ENCODE data around the gene ERFL. TPM values are rescaled to one million over a fixed set of nuclear protein-coding genes. Genes with fewer than 3 reads are reported as not detected.
"Not testable (repeated sequence)": the region's sequence is repeated elsewhere in the genome, so short reads cannot be mapped to it uniquely, and the experiment has no call there.

Gene ERFL
- polyA plus RNA-seq, 1 experiment = 0.04 TPM

DNA sequence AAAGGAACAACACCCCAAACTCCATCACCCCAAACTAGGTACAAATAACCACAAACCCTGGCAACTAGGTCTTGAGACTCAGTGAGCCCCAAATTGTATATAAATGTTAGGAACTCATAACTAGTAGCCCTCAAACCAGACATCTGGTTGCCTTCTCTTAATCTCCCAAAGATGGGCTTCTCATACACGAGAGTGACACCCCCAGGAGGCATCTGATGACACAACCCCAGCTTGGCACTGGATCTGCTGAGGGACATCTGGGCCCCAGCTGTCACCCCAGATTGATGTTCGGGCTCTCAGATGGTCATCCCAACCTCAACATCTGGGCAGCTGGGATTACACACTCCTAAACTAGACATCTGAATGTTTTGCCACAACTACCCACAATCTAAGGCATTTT lies 16.1 kb upstream of the ERFL start:
- DNase-seq (ENCODE audit: low read depth) = no peak
- TF ChIP-seq, protein P1, sequence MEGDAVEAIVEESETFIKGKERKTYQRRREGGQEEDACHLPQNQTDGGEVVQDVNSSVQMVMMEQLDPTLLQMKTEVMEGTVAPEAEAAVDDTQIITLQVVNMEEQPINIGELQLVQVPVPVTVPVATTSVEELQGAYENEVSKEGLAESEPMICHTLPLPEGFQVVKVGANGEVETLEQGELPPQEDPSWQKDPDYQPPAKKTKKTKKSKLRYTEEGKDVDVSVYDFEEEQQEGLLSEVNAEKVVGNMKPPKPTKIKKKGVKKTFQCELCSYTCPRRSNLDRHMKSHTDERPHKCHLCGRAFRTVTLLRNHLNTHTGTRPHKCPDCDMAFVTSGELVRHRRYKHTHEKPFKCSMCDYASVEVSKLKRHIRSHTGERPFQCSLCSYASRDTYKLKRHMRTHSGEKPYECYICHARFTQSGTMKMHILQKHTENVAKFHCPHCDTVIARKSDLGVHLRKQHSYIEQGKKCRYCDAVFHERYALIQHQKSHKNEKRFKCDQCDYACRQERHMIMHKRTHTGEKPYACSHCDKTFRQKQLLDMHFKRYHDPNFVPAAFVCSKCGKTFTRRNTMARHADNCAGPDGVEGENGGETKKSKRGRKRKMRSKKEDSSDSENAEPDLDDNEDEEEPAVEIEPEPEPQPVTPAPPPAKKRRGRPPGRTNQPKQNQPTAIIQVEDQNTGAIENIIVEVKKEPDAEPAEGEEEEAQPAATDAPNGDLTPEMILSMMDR (IDR thresholded peaks at IDR 0.05; ENCODE audit: insufficient read depth, low read depth, low read length) = no peak
- ChIA-PET POLR2A (no interaction called here), CTCF (interaction anchor here (1.3 to 1.6 kb wide), 2 partner anchors 8 to 14 kb away, joined by 4 read pairs; no protein-coding TSS in a partner anchor)
- H3K27me3 ChIP-seq (ENCODE audit: control insufficient read depth, insufficient read depth, low read length) = no peaks in the 10 kb centered on the region
- no peaks in the 10 kb centered on the region for H3K36me3 ChIP-seq (ENCODE audit: control insufficient read depth, insufficient read depth, low read length)
- no peak overlapping the region for H3K4me3 ChIP-seq (ENCODE audit: low read depth, low read length)

DNA sequence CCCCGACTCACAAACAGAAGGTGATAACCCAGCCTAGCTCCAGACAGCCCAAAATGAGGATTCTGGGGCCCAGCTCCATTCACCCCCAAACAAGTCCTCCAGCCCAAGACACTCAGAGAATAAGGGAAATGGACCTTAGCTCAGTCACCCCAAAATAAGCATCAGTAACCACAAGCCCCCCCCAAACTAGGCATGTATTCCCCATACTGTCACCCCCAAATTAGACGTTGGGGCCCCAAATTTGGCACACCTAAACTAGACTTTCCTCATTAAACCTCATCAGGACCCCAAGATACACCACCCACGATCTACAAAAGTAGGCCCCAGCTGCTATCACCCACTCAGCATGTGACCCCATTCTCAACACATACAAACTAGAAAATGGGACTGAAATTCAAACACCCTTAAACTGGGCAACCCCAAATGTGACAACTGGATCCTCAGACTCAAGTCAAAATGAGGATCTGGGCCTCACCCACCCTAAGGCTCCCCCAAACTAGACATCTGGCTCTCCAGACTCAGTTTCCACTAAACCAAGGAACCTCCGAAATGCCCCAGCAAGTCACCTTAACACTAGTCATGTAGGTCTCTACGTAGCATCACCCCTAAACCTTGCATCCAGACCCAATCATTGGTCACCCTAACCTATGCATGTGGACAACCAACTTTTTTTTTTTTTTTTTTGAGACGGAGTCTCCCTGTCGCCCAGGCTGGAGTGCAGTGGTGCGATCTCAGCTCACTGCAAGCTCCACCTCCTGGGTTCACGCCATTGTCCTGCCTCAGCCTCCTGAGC lies 13.4 kb upstream of the ERFL start:
- no peak for DNase-seq (ENCODE audit: low read depth)
- H3K27me3 ChIP-seq (ENCODE audit: control insufficient read depth, insufficient read depth, low read length) = no peaks in the 10 kb centered on the region
- ChIA-PET POLR2A (no interaction called here), CTCF (interaction anchor here (1.2 to 2.8 kb wide), 3 partner anchors 9 to 16 kb away, joined by 3 to 18 read pairs (median 12); partner anchors contain the start of gene RABAC1)
- no peaks in the 10 kb centered on the region for H3K36me3 ChIP-seq (ENCODE audit: control insufficient read depth, insufficient read depth, low read length)
- TF ChIP-seq, protein P1 (IDR thresholded peaks at IDR 0.05; ENCODE audit: insufficient read depth, low read depth, low read length) = no peak
- H3K4me3 ChIP-seq (ENCODE audit: low read depth, low read length) = no peak overlapping the region

DNA sequence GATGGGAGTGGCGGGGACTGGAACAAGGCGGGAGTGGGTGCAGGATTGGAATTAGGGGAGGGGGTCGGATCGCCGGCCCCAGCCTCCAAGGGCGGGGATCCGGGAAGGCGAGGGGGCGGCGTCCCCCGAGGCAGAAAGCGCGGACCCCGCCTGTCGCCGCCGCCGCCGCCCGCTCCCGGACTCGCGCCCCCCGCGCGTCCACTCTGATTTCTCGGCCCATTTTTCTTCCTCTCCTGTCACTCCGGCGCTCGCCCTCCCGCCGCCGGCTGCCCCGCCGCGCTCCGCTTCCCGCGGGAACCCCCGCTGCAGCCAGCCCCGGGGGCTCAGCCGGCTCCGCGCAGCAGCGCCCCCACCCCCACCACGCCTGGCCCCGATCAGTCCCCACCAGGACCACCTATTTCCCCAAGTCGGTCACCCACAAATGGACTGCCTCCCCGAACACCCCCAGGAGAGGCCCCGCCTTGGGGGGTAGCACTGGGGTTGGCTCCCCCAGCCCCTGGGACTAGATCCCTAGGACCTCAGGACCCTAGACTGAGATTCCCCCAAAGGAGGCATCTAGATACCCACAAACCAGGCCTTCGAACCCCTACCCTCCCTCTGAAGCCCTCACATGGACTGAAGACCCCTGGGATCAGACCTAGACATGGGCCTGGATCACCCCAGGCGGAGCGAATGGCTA lies 12.6 kb upstream of the ERFL start:
- ChIA-PET POLR2A (no interaction called here), CTCF (interaction anchor here (1.2 to 2.8 kb wide), 2 partner anchors 10 to 17 kb away, joined by 3 to 18 read pairs; partner anchors contain the start of gene RABAC1)
- no peak for DNase-seq (ENCODE audit: low read depth)
- TF ChIP-seq, protein P1 (IDR thresholded peaks at IDR 0.05; ENCODE audit: insufficient read depth, low read depth, low read length) = no peak
- no peaks in the 10 kb centered on the region for H3K27me3 ChIP-seq (ENCODE audit: control insufficient read depth, insufficient read depth, low read length)
- H3K36me3 ChIP-seq (ENCODE audit: control insufficient read depth, insufficient read depth, low read length) = no peaks in the 10 kb centered on the region
- peak overlapping the region; percentile 70 for H3K4me3 ChIP-seq (ENCODE audit: low read depth, low read length)

DNA sequence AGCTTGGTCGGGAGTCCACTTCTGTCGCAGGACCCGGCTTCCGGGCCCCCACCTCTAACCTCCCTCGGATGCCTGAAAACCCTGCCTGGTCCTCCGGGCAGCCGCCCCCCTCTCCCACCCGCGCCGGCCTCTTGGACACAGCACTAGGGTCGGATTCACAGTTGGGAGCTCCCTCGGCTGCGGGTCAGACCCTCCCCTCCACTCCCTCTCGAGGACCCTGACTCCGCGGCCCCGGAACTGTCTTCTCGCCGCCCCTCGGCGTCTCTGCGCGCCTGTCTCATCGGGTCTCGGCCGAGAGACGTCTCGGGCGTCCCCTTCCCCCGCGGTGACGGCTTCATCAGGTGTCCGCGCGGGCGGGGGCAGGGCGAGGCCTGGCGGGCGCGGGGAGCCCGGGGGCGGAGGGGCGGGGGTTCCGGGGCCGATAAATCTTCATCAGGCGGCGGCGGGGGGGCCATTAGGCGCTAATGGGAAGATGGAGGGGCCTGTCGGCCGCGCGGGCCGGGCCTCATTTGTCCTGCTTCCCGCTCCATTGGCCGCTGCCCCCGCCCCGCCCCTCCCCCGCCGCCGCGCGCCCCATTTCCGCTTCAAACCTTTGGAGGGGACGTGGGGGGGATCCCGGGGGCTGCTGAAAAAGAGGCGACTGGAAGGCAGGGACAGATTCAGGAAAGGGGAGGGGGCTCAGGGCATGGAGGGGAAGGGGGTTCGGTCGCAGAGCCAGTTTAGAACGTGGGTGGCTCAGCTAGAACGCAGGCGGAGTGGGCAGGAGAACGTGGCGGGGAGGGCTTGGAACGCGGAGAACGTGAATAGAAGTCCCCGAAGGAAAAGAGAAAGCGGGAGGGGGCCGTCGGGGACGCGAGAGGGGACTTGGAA lies 11.8 kb upstream of the ERFL start:
- no peaks in the 10 kb centered on the region for H3K36me3 ChIP-seq (ENCODE audit: control insufficient read depth, insufficient read depth, low read length)
- TF ChIP-seq, protein P1 (IDR thresholded peaks at IDR 0.05; ENCODE audit: insufficient read depth, low read depth, low read length) = no peak
- ChIA-PET CTCF (interaction anchor here (2.8 kb wide), 1 partner anchor 18 kb away, joined by 18 read pairs; the partner anchor contains the start of gene RABAC1), POLR2A (no interaction called here)
- H3K4me3 ChIP-seq (ENCODE audit: low read depth, low read length) = peak overlapping the region; percentile 70
- no peak for DNase-seq (ENCODE audit: low read depth)
- H3K27me3 ChIP-seq (ENCODE audit: control insufficient read depth, insufficient read depth, low read length) = peaks cover 4% of the 10 kb centered on the region

DNA sequence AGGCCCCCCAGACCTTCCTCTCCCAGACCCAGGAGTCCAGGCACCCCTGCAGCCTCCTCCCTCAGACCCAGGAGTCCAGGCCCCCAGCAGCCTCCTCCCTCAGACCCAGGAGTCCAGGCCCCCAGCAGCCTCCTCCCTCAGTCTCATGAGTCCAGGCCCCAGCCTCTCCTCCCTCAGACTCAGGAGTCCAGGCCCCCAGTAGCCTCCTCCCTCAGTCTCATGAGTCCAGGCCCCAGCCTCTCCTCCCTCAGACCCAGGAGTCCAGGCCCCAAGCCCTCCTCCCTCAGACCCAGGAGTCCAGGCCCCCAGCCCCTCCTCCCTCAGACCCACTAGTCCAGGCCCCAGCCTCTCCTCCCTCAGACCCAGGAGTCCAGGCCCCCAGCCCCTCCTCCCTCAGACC lies 11.0 kb upstream of the ERFL start:
- H3K36me3 ChIP-seq (ENCODE audit: control insufficient read depth, insufficient read depth, low read length); H3K4me3 ChIP-seq (ENCODE audit: low read depth, low read length); CTCF ChIA-PET; POLR2A ChIA-PET; DNase-seq (ENCODE audit: low read depth); H3K27me3 ChIP-seq (ENCODE audit: control insufficient read depth, insufficient read depth, low read length): not testable (repeated sequence)

Measured in BJ (cell line).